NCI-H774 (cell line): ENCODE results near the gene USP36.
"Not testable (repeated sequence)": the region's sequence is repeated elsewhere in the genome, so short reads cannot be mapped to it uniquely, and the experiment has no call there.

Experiments
- DNase-seq: peaks from one replicate; lab custom pipeline; 2025; lab: John Stamatoyannopoulos, UW

Gene USP36

DNA sequence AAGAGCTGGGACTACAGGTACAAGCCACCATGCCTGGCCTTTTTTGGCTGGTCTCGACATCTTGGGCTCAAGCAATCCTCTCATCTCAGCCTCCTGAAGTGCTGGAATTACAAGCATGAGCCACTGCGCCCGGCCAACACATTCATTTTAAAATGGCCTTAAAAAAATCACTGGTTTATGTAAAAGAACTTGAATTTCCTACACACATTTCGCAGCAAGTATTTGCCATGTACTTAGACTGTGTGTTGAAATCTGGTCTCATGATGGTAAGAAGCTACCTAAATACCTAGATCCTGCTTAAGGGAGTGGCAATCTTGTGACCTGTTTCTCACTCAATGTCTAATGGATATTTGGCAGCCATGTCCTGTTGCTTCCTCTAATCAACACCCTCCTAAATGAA lies 50.1 kb downstream of the USP36 start:
- DNase-seq = no peak

DNA sequence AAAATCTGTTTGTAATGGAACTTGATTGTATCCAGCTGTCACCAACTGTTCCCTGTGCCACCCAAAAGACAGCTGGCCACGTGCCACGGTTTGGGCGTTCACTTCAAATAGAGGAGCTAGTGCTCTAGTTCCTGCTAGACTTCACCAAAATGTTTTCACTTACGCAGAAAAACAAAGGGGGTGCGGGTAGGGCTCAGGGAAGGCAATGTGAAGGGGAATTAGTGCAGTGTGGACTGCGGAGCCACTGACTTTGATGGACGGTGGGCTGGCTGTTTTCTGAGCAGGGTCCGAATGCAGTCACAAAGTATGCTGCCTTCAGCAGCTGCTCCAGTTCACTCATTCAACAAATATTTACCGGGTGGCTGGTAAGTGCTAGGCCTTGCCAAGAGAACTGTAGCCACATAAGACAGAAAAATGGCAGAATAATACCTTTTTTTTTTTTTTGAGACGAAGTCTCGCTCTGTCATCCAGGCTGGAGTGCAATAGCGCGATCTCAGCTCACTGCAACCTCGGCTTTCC lies 50.9 kb downstream of the USP36 start:
- peak; percentile 80 for DNase-seq

DNA sequence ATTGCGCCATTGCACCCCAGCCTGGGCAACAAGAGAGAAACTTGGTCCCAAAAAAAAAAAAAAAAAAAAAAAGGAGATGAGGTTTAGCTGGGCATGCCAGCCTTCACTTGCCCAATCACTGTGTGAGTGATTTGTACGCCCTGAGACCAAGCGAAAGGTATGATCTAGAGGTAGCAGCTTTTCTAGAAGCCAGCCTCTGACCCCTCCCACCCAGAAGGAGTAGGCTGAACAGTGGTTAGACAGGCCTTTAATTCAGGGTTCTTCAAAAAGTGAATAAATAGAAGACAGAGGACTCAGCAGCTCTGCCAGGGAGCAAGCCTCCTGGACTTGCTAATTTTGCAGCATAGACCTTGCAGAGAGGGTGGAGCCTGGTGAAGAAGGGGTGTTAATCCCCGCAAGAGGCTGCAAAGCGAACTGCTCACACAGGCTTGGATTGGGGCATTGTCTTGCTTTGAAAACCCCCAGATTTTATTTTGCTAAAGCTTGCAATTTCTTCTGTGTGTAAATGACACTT lies 51.4 kb downstream of the USP36 start:
- no peak for DNase-seq

DNA sequence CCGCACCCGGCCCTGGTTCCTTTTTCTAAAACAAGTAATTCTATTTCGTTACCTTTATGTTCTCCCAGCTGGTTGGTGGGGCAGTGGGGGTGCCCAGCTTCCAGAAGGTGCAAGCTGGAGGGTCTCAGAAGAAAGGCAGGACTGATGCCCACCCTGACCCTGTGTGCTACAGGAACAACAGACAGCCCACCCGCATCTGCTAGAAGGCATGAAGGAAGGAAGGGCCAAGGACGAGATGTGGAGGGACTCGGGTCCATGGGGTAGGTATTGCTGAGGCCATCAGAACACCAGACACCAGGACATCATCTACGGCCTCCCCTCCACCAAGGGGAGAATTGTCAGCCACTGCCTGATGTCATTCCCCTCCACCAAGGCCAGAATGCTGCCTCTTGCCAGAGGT lies 52.2 kb downstream of the USP36 start:
- no peak for DNase-seq

DNA sequence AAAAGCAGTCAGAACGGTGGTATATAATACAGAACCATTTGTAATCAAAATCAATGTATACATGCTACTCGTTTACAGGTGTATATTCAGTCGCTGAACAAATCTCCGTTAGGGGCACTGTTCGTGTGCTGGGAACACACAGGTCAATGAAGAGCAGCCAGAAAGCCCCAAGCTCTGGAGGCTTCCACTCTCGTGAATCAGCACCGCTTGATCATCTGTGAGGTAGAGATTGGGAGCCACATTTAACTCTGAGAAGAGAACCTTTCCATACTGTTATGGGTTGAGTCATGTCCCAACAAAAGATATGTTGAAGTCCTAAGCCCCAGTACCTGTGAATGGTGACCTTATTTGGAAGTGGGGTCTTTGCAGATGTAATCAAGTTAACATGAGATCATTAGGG lies 53.2 kb downstream of the USP36 start:
- no peak for DNase-seq

DNA sequence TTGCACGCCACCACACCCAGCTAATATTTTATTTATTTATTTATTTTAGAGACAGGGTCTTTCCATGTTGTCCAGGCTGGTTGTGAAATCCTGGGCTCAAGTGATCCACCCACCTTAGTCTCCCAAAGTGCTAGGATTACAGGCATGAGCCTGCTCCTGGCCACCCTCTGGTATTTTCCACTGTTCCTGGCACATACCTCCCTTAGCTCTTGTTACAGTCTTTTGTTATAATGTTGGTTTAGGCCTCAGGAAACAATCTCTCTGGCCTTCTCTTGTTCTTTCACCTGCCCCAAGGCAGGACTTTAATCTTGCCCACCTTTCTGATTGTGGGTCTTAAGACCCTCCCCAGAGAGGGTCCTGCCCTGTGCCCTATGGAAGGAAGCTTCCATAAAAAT lies 55.0 kb downstream of the USP36 start:
- DNase-seq = no peak

DNA sequence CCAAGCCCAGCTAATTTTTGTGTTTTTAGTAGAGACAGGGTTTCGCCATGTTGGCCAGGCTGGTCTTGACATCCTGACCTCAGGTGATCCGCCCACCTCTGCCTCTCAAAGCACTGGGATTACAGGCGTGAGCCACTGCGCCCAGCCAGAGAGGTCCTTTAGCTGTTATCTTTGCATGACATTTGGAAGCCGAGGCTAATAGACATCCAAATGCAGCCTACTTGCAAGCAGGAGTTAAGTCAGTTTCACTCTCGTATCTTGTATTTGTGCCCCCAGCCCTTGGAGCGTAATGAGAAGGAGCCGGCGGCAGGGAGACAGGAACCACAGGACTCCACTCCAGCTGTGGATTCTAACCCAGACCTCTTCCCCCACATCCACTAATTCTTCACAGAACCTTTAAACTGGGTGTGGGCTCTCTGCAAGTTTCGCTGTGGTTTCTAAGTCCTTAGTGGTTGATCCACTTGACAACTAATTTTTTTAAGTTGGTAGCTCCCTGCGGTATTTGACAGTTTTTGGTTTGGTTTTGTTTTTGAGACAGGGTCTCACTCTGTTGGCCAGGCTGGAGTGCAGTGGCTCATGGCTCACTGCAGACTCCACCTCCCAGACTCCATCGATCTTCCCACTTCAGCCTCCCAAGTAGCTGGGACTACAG lies 55.5 kb downstream of the USP36 start:
- no peak for DNase-seq

DNA sequence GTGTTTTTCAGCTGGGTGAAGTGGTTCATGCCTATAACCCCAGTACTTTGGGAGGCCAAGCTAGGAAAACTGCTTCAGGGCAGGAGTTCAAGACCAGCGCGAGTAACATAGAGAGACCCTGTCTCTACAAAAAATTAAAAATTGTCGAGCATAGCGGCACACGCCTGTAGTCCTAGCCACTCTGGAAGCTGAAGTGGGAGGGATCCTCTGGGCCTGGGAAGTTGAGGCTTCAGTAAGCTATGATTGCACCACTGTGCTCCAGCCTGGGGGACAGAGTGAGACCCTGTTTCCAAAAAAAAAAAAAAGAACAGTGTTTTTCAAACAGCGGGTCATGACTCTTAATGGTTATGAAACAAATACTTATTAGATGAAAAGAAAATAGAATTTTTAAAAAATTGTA lies 56.3 kb downstream of the USP36 start:
- DNase-seq = no peak

DNA sequence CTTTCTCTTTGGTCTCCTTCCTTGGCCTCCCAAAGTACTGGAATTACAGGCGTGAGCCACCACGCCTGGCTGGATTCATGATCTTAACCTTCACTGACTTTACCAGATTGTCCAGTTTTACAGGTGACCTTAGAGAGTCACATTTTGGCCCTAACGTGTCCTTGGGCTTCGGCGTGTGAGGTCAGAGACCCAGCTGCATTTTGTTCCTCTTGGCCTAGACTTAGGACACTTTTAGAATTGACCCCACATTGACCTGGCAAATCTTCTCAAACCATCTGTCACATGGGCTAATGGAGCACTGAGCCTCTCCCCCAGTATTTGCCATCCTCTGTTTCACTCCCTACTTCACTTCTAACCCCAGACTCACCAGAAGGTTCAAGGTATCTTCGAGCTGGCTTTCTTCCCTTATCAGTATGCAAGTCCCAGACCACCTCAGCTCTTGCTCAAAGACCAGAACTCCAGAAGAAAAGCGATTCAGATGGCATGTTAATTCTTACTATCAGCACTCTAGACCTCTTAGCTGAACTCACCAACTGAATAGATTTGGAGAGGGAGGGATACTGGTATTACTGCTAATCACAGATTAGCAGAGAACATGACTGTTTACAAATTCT lies 56.8 kb downstream of the USP36 start:
- no peak for DNase-seq

DNA sequence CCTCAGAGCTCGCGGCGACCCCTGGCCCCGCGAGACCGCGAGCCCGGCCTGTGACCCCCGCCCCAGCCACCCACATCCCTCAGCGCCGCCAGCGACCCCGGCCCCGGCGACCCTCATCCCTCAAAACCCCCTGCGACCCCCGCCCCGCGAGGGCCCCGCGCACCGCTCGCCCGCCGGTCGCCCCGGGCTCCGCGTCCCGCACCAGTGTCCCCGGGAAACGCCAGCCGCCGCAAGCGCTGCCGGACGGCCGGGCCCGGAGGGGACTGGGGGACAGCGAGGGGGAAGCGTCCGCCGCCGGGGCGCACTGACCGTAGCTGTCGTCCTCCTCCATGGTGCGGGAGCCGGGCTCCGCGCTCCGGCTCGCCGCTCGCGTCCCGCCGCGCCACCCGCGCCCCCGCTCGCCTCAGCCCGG lies 58.7 kb downstream of the USP36 start, which contains the start of gene CYTH1:
Gene CYTH1 (minus strand): TSS at position 381 of the 412 bp plus-strand sequence. CDS start 50 bp downstream, at position 331.
- no peak for DNase-seq

DNA sequence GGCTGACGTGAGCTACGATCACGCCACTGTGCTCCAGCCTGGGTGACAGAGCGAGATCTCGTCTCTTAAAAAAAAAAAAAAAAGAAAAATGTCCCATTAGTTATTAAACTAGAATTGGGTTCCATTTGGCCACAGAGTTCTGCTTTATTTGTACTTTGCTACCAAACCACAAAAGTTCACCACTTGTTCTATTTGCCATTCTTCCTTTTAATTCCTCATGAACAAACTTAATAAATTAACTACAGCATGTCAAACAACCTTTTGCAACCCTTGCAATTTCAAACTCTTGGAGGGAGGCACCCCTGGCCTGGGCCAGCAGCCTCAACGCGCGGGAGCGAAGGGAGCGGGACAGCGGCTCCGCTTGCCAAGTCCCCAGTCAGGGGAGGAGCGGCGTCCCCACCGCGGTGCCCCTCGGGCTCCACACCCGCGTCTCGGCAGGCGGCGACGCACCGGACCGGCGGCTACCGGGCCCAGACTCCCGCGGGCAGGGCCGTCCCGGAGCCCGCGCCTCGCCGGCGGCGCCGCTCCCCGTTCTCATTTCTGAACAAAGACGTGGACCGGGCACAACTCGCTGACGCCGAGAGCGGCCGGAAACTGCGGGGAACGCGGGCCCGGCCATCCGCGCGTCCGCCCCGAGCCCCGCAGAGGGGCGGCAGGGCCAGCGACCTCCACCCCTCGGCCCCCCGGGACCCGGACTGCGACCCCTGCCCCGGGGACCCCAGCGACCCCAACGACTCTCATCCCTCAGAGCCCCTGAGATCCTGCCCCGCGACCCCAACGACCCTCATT lies 59.3 kb downstream of the USP36 start:
- DNase-seq = peak; percentile 35

DNA sequence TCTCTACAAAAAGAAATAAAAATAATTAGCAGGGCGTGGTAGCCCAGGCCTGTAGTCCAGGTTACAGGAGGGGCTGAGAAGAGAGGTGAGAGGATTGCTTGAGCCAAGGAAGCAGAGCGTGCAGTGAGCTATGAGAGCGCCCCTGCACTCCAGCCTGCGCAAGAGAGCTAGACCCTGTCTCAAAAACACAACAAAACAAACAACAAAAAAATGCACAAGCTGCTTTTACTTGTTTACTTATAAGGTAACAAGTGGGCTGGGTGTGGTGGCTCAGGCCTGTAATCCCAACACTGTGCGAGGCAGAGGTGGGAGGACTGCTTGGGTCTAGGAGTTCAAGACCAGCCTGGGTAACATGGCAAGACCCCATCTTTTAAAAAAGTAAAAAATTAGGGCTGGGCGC lies 60.3 kb downstream of the USP36 start:
- no peak for DNase-seq

DNA sequence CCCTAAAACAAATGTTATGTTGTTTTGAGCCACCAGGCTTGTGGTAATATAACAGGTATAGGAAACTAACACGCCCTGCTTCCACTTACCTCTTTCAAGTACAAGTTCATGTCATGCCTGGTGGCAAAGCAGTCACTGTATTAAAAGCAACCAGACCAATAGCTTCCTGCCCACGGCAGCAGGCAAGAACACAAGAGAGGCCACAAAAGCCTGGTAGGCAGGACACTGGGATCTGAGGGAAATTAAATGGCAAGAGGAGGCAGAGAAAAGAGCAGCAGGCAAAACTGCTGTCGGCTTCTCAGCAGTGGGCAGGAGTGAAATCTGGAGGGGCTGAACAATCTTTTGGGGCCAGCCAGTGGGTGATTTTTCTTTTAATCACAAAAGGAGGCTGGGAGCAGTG lies 60.8 kb downstream of the USP36 start:
- no peak for DNase-seq

DNA sequence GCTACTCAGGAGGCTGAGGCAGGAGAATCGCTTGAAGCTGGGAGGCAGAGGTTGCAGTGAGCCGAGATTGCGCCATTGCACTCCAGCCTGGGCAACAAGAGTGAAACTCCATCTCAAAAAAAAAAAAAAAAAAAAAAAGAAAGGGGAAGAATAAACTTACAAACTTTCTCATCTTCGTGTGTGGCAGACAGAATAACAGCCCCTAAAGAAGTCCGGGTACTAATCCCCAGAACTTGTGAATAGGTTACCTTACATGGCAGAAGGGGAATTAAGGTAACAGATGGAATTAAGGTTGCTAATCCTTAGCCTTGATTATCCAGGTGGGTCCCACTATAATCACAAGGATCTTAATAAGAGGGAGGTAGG lies 61.3 kb downstream of the USP36 start:
- not testable (repeated sequence) for DNase-seq

DNA sequence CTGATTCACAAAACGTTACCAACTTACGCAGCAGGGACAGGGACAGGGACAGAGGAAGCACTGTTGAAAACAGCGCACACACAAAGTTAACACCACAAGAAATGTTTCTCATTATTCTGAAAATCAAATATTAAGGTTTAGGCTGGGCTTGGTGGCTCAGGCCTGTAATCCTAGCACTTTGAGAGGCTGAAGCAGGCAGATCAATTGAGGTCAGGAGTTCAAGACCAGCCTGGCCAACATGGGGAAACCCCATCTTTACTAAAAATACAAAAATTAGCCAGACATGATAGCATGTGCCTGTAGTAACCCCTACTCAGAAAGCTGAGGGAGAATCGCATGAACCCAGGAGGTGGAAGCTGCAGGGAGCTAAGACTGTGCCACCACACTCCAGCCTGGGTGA lies 62.7 kb downstream of the USP36 start:
- no peak for DNase-seq

DNA sequence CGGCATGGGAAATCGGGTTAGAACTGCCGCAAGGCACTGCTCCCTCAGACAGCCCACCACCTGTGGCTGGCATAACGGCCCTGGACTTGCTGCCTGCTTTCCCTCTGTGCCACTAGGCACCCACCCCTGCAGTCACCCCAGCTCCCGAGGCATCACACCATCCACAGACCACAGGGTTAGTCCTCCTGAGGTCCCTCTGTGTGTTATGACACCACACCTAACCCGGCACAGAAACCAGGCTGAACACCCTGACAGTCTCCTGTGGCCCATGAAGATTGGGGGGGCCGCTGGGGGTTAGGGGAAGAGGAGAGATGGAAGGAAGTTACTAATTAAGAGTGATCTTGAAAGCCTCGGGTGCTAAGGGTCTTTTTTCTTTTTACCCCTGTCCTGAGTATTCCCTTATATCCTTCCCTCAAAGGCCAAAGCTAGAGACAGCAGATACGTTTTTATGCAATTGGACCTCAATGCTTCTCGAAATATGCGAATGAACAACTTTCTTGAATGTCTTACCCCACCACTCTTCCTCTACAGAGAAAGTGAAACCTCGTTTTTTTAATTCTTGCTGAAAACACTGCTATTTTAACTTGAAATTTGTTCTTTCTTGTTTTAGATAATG lies 65.5 kb downstream of the USP36 start:
- DNase-seq = no peak

DNA sequence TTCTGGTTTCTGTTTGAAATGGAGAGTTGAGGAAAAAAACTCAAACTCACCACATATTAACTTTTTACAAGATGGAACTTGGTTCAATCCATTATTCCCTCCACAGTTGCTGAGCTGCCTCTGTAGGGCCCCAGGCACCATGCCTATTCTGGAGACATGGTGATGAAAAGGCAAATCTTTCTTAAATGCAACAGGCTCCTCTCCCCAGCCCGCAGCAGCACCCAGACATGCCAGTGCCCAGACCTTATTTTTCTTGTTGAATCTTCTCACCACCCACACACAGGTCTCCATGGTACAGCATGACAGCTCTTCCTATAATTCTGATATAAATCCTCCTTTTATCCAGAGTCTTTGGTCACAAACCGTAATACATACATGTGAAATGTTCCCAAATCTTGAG lies 66.2 kb downstream of the USP36 start:
- no peak for DNase-seq

DNA sequence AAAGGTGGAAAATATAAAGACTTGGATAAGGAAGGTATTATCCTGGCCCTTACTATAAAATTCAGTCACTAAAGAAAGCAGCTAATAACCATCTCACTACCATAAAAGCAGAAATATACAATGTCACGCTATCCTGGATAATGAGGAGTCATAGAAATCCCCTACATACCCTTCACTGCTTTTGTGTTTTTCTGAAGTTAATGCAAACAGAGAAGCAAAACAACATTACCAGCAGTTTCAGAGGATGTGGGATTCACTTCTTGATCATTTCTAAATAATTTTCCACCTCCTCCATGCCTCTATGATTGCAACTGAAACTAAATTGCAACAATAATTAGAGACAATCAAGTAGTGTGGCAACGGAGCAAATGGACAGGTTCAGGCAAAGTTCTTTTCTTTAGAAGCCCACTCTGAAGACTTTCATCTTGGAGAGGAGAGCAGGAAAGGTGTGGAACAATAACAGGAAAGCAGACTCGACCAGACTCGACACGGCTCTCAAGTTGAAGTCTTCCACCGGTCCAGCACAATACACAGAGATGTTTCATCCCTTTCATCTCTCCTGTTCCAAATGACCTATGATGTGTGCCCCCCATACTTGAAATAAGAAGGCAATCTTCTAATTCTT lies 68.7 kb downstream of the USP36 start:
- DNase-seq = no peak

DNA sequence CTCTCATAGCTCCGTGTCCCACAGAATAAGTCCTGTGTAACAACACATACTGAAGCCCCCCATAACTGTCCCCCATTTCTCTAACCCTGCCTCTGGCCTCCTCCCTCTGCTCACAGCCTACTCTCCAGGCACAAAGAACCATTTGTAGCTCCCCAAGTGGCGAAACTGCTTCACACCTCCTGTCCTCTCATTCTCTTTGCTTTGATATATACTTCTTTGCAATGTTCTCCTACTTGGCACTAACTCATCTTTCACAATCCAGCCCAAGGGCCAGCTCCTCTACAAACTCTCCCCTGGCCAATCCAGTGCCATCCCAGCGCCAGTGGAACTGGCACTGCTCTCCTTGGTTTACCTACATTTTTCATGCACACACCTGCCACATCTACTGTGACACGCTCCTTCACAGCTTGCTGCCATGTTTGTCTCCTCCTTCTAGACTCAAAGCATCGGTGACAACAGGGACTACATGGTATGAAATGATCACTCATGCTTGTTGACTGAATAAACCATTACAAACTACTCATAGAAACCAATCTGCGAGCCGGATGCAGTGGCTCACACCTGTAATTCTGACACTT lies 71.3 kb downstream of the USP36 start:
- no peak for DNase-seq

DNA sequence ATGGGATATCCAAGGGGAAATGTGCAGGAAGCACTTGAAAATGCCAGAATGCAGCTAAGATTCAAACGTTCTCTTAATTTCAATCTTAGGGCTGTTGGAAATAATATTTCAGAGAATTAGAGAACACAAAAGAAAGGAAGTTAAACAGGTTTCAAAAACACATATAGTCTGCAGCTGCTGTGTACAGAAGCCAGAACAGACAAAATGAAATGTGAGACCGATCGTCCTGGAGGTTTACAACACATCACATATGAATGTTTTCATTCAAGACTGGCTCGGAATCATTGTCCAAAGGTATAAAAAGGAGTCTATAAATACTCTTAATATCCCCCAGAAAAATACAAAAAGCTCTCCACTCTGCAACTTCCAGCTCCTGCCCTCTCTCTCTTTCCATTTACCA lies 72.8 kb downstream of the USP36 start:
- no peak for DNase-seq

DNA sequence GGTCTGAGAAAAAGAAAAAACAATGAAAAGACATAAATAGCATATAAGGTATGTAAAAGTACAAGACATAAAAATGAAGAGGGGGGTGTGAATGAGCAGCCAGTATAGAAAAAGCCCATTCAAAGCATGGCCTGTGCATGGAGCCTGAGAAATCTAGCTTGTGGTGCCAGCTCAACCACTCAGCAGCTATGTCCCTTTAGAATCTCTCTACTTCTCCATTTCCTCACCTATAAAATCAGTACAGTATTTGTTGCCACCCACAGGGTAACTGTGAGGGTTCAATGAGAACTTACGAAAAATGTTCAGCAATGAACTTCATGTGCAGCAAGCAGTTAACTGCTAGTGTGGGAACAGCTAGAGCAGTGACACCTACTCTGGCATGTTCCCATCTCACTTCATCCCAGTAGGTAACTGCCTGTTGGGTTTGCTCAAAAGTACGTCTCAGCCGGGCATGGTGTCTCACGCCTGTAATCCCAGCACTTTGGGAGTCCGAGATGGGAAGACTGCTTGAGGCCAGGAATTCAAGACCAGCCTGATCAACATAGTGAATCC lies 73.8 kb downstream of the USP36 start:
- DNase-seq = no peak
